ENCODE results near the gene FUCA2.

FUCA2 gene

DNA sequence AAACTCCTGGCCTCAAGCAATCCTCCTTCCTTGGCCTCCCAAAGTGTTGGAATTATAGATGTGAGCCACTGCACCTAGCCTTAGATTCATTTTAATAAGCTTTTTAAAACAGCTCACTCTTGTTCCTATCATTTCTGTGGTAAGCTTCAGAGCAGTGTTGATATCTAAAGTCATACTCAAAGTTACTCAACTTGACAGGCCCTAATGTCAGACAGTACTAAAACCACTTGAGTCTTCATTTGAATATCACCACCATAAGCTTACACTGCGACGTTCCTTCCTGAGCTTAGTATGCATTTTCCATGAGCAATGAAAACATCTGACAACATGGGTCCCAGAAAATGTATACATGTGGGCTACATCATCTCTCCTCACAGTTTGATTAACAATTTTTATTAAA, 6.0 kb downstream of the FUCA2 start:
- no peak overlapping the region for H3K4me2 ChIP-seq
- H3K36me3 ChIP-seq (ENCODE audit: insufficient read depth) = no peaks in the 10 kb centered on the region
- TF ChIP-seq, protein P1, sequence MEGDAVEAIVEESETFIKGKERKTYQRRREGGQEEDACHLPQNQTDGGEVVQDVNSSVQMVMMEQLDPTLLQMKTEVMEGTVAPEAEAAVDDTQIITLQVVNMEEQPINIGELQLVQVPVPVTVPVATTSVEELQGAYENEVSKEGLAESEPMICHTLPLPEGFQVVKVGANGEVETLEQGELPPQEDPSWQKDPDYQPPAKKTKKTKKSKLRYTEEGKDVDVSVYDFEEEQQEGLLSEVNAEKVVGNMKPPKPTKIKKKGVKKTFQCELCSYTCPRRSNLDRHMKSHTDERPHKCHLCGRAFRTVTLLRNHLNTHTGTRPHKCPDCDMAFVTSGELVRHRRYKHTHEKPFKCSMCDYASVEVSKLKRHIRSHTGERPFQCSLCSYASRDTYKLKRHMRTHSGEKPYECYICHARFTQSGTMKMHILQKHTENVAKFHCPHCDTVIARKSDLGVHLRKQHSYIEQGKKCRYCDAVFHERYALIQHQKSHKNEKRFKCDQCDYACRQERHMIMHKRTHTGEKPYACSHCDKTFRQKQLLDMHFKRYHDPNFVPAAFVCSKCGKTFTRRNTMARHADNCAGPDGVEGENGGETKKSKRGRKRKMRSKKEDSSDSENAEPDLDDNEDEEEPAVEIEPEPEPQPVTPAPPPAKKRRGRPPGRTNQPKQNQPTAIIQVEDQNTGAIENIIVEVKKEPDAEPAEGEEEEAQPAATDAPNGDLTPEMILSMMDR (conservative IDR thresholded peaks at IDR 0.05; ENCODE audit: low read depth, low read length) = no peak

GRCh38 chr6:143505111-143505510, 6.4 kb downstream of the FUCA2 start:
- Histone ChIP-seq H3K9ac (no peak overlapping the region), H4K20me1 (ENCODE audit: insufficient read depth) (no peaks in the 10 kb centered on the region), H3K27ac (no peak overlapping the region), H3K4me1 (ENCODE audit: low read depth, poor library complexity, severe bottlenecking) (no peaks in the 10 kb centered on the region), H2AFZ (ENCODE audit: low read depth) (no peak overlapping the region), H3K27me3 (ENCODE audit: insufficient read depth, low read depth) (no peaks in the 10 kb centered on the region), H3K4me3 (IDR thresholded peaks at IDR 0.05; ENCODE audit: insufficient read depth, low read depth, low read length) (no peak overlapping the region), H3K36me3 (ENCODE audit: insufficient read depth) (no peaks in the 10 kb centered on the region), H3K79me2 (ENCODE audit: insufficient read depth, low read depth) (0 out of 2 replicates have a peak, but pooled peaks cover 2% of the 10 kb centered on the region), H3K4me2 (no peak overlapping the region)
- TF ChIP-seq, protein P1 (conservative IDR thresholded peaks at IDR 0.05; ENCODE audit: low read depth, low read length) = no peak

More for the DNA sequence above, 6.0 kb downstream of the FUCA2 start:
- Histone ChIP-seq H3K27me3 (ENCODE audit: insufficient read depth, low read depth) (no peaks in the 10 kb centered on the region), H3K4me3 (IDR thresholded peaks at IDR 0.05; ENCODE audit: insufficient read depth, low read depth, low read length) (no peak overlapping the region), H3K27ac (no peak overlapping the region), H4K20me1 (ENCODE audit: insufficient read depth) (no peaks in the 10 kb centered on the region), H3K4me1 (ENCODE audit: low read depth, poor library complexity, severe bottlenecking) (peaks cover 4% of the 10 kb centered on the region), H2AFZ (ENCODE audit: low read depth) (no peak overlapping the region), H3K9ac (no peak overlapping the region), H3K79me2 (ENCODE audit: insufficient read depth, low read depth) (0 out of 2 replicates have a peak, but pooled peaks cover 5% of the 10 kb centered on the region)

GRCh38 chr6:143504369-143504768, 7.2 kb downstream of the FUCA2 start:
- no peak overlapping the region for H3K9ac ChIP-seq
- TF ChIP-seq, protein P1 (conservative IDR thresholded peaks at IDR 0.05; ENCODE audit: low read depth, low read length) = no peak
- H4K20me1 ChIP-seq (ENCODE audit: insufficient read depth) = no peaks in the 10 kb centered on the region
- H3K4me3 ChIP-seq (IDR thresholded peaks at IDR 0.05; ENCODE audit: insufficient read depth, low read depth, low read length) = no peak overlapping the region
- no peaks in the 10 kb centered on the region for H3K79me2 ChIP-seq (ENCODE audit: insufficient read depth, low read depth)
- H2AFZ ChIP-seq (ENCODE audit: low read depth) = no peak overlapping the region
- H3K4me2 ChIP-seq = no peak overlapping the region
- H3K4me1 ChIP-seq (ENCODE audit: low read depth, poor library complexity, severe bottlenecking) = no peaks in the 10 kb centered on the region
- no peaks in the 10 kb centered on the region for H3K36me3 ChIP-seq (ENCODE audit: insufficient read depth)
- no peak overlapping the region for H3K27ac ChIP-seq
- H3K27me3 ChIP-seq (ENCODE audit: insufficient read depth, low read depth) = no peaks in the 10 kb centered on the region

DNA sequence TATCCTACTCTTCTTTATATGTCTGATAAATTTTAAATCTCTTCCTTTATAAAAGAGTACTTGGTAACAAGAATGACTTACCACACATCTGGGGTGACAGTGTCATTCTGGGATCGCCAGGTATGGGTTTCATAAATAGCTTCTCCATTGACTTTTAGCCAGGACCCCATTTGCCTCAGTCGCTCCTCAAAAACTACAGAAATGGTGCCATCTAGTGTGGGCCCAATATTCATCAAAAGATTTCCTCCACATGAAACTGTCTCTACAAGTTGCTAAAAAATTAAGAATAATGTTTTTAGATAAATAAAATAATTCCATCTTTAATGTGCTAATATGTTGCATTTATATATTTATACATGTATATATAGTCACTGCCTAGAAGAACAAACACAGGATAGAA, 9.7 kb downstream of the FUCA2 start:
- Histone ChIP-seq H3K4me1 (ENCODE audit: low read depth, poor library complexity, severe bottlenecking) (no peaks in the 10 kb centered on the region), H3K9ac (no peak overlapping the region), H2AFZ (ENCODE audit: low read depth) (no peak overlapping the region), H3K27ac (no peak overlapping the region), H3K4me3 (IDR thresholded peaks at IDR 0.05; ENCODE audit: insufficient read depth, low read depth, low read length) (no peak overlapping the region), H4K20me1 (ENCODE audit: insufficient read depth) (no peaks in the 10 kb centered on the region), H3K79me2 (ENCODE audit: insufficient read depth, low read depth) (no peaks in the 10 kb centered on the region), H3K36me3 (ENCODE audit: insufficient read depth) (no peaks in the 10 kb centered on the region), H3K27me3 (ENCODE audit: insufficient read depth, low read depth) (no peaks in the 10 kb centered on the region), H3K4me2 (no peak overlapping the region)
- TF ChIP-seq, protein P1 (conservative IDR thresholded peaks at IDR 0.05; ENCODE audit: low read depth, low read length) = no peak

All from KMS-11 (cell line).